Mucosa of gallbladder (tissue), 1 donor: ENCODE data around the gene CTDSPL2. TPM values are rescaled to one million over a fixed set of nuclear protein-coding genes. Genes with fewer than 3 reads are reported as not detected.
"Not testable (repeated sequence)": the region's sequence is repeated elsewhere in the genome, so short reads cannot be mapped to it uniquely, and the experiment has no call there.

Source experiments
- DNase-seq: peaks from one replicate; pipeline ENCODE4 v3.0.0-alpha.2; 2020; ENCODE audit warnings: low spot score
- total RNA-seq: library from RNA; stranded (reverse); gene quantifications from one replicate; pipeline ENCODE4 v1.2.1, GENCODE V29; 2021
- donor health status: DM: no; HTN: no; CAD: no.

Gene CTDSPL2
- total RNA-seq, 1 donor from 2014 or later: 32.4 TPM

- DNase-seq: no peak
These were observed 110.4 kb downstream of the CTDSPL2 start for GRCh38 chr15:44537735-44538240.

DNA sequence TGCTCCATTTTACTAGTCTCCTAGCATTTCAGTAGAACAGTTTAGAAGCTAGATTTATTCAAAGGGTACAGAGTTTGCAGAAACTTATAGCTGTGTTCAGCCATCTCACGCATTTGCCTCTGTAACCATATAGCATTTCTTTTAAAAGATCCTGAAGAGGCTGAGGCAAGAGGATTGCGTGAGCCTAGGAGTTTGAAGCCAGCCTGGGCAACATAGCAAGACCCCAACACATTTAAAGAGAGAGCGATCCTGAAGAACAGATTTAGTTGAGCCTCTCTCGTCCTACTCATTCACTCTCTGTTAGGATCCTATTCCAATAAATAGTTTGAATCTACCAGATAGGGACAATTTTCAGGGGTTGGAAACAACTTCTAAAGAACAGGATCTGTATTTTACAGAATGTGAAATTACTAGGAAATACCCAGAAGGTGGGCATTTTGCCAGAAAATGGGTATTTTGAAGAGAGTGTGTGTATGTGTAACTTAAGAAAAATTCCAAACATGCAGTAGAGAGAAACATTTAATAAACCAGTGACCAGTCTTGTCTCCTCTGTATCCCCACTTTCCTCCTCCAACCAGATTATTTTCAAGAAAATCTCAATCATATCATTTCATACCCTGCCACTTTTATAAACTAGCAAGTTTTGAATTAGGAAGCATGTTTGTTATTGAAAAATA is 114.0 kb downstream of the CTDSPL2 start:
- no peak for DNase-seq

GRCh38 chr15:44542596-44542995 is 115.2 kb downstream of the CTDSPL2 start:
- DNase-seq: no peak

DNA sequence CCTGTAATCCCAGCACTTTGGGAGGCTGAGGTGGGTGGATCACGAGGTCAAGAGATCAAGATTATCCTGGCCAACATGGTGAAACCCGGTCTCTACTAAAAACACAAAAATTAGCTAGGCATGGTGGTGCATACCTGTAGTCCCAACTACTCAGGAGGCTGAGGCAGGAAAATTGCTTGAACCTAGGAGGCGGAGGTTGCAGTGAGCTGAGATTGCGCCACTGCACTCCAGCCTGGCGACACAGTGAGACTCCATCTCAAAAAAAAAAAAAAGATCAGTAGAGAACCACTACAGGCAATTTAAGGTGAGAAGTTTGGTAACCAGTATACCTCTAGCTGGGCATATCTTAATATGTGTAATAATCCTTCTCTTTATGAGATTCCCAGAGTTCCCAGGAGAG is 117.3 kb downstream of the CTDSPL2 start:
- not testable (repeated sequence) for DNase-seq

DNA sequence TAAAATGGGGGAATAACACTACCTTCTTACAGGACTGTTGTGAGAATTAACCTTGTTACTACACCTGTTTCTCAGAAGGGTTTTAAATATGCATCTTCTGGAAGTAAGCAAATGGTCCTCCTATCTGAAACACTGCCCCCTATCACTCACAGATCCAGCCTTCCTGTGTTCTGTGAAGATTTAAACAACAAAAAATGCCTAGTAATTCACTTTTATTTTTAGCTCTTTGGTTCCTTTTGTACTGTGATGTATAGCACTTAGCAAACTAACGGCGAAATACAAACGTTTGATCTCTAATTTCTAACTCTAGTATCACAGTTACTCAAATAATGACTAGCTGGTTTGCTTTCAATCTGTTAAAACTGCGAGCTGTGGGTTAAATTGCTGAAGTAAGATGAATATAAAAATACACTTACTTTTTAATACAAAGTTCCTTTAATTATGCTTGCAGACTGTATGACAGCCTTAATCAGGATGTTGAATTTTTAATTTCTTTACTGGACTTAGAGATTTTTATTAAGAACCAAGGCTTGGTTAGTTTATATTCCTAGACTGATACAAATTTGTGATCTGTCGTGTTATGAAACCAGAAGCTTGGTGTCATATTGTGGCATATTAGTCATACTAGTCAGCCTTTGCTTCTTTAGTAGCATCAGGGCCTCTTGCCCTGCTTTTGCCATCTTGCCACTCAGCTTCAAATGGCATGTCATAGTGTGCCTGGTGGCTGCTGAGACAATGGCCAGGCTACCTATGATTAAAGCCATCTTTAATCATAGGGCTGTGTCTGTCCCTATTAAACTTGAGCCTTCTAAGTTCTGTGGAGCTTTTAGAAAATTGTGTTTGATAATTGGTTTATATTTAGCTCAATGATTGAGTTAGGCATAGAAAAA is 118.7 kb downstream of the CTDSPL2 start:
- DNase-seq: no peak

GRCh38 chr15:44549152-44549551 is 121.7 kb downstream of the CTDSPL2 start:
- DNase-seq: not testable (repeated sequence)

- no peak for DNase-seq
These were observed 122.8 kb downstream of the CTDSPL2 start for GRCh38 chr15:44550256-44550655.

- DNase-seq: no peak
These were observed 123.3 kb downstream of the CTDSPL2 start for GRCh38 chr15:44550734-44551133.

DNA sequence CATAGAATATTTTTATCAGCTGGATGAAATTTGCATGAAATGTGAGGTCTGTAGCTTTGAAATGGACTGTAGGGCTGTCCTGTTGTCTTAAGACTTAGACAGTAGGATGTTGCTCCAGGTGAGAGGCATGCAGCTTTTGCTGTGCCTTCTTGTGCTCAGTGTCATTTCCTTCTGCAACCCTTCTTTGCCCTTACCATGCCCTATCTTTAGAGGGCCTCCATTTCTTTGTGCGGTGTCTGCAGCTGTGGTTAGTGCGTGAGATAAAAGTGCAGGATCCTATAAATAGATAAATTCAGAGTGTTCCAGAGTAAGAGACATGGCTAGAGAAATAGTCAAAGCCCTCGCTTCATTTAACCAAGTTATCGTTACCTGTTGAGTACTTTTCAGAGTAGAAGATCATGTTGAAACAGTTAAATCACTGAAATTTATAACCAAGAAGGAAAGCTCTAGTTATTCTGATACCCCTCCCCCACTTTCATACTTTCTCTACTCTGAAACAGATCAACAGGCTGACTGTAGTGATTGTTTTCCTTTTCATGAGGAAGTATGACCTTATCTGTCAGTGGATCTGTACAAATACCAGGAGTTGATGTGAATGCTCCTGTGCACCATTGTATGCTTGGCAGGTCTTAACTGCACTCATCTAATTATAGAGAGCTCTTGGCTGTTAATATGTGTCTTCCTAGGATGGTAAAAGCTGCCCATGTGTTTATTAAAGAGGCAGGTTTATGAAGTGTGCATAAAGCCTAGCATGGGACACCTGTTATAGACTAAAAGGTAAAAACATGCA is 127.7 kb downstream of the CTDSPL2 start:
- DNase-seq: no peak

- not testable (repeated sequence) for DNase-seq
These were observed 133.5 kb downstream of the CTDSPL2 start for GRCh38 chr15:44560926-44561325.

DNA sequence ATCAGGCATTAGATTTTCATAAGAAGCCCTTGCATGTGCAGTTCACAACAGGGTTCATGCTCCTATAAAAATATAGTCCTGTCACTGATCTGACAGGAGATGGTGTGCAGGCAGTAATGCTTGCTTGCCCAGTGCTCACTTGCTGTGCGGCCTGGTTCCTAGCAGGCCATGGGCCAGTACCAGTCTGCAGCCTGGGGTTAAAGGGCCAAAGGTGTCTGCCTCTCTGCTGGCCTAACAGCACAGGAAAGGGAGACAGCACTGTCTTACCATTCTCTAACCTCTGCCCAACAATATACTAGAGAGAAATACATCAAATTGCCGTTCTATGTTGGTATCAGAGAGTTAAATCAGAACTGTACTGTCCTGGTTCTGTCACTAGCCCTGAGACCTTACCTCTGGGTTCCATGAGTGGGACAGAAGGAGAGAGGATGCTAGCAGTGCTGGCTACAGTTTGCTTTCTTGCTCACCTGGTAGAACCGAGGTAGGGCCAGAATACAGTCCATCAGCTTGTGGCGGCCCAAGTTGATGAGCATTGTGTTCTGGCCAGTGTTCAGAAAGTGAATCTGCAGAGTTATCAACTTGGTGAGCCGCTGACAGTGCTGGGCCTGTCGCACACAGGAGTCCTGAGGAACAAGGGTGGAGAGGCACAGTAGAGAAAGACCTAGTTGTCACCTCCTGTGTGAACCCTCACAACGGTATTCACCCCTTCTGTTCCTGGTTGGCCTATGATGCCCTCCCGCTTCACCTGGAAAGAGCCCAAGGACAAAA is 138.1 kb downstream of the CTDSPL2 start:
- DNase-seq: no peak

DNA sequence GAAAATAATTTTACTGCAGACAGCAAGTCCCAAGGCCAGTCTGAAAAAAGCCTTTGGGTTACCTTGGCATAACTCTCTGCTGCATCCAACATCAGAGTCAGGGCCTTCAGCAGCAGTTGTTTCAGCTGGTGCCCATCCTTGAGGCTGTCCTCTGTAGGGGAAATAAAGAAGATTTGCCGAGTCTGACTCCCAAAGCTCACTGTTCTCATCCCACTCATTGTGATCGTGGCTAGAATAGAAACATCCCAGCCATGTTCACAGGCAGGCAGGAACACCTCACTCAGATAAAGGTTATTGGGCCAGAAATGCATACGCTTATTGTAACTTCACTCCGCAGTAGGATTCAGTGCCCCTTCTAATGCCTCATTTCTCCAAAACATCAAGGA is 138.7 kb downstream of the CTDSPL2 start:
- no peak for DNase-seq

- DNase-seq: no peak
These were observed 140.9 kb downstream of the CTDSPL2 start for GRCh38 chr15:44568338-44568737.

DNA sequence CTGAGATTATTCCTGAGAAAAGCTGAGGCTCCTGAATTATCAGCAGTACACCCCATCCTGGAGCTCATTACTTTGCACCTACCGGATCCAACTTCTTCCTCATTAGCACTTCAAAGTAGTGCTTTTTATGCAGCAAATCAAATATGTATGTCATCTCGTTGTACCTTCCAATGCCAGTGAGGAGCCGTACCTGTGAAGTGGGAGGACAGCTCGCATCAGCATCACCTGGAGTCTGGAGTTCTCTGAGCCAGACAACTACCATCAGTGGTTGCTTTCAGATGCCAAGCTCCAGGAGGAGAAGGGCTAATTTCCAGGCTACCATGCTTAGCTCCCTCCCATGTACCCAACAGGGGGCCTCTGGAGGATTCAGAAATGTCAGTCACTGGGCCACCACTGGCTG is 141.9 kb downstream of the CTDSPL2 start:
- no peak for DNase-seq

DNA sequence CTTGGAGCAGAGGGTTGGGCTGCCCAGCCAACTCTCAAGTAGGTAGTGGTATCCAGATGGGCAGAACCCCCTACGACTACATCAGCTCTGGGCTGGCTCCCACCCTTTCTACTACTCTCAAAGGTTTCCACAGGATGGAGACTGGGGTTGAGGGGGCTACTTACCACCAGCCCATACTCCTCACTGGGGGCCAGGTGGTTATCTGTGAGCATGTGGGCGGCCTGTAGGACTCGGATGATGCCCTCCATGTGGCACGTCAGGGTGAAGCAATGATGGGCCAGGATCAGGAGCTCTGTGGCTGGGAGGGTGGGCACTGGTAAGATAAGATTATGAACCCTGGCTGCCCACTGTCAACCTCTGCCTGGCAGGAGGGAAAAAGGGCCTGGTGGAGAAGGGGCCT is 142.9 kb downstream of the CTDSPL2 start:
- DNase-seq: no peak

GRCh38 chr15:44573386-44573785 is 146.0 kb downstream of the CTDSPL2 start:
- no peak for DNase-seq

GRCh38 chr15:44574734-44575133 is 147.3 kb downstream of the CTDSPL2 start:
- DNase-seq: no peak
